K562 (cell line): ENCODE data around the gene ZAP70. TPM values are rescaled to one million over a fixed set of nuclear protein-coding genes. Genes with fewer than 3 reads are reported as not detected.

ENCODE experiments used
- ATAC-seq: fragments of 200-7000 bp; cut with Tn5 transposase; 3 replicates; pipeline ENCODE4 v1.9.1; 2020; ENCODE audit warnings: moderate library complexity
- BruUV-seq: library from RNA; stranded (reverse); fragments of 400-500 nt; replicated peaks from 2 replicates; lab custom pipeline; 2021; lab: Mats Ljungman, UMichigan
- CTCF ChIA-PET: fragments of 300-600 bp; formaldehyde crosslinking; extraction: SDS; loops from one replicate; lab custom pipeline; 2021; ENCODE audit warnings: low intra/inter-chr PET ratio; lab: Yijun Ruan, JAX
- POLR2A ChIA-PET: fragments of 300-600, 350-650 bp; sonication (Branson Sonifier 250); formaldehyde crosslinking; extraction: SDS; loops from one replicate; lab custom pipeline; 2021; ENCODE audit warnings: antibody characterized with exemption, inconsistent platforms; lab: Yijun Ruan, JAX
- DNase-seq, 4 experiments: peaks; one replicate each; pipeline versions ENCODE4 v3.0.0 to v3.0.0-alpha.2; 2011 to 2018; ENCODE audit warnings: low spot score in 3 of 4, mixed read lengths in 3 of 4; ENCODE audit errors: extremely low read depth in 1 of 4
- FAIRE-seq: peaks from 2 replicates; lab custom pipeline; 2011; peaks lifted over from hg19 to GRCh38; lab: Jason Lieb, UNC
- H2AFZ ChIP-seq: 2 replicates; pipeline ENCODE4 v1.6.0; 2011; ENCODE audit warnings: low read depth, low read length, control low read depth, inconsistent platforms
- H3K27ac ChIP-seq: fragments of 200-600 bp; 3 replicates; pipeline ENCODE4 v1.8.0; 2011; ENCODE audit warnings: low read depth, mild to moderate bottlenecking, control low read depth, inconsistent platforms, low read length, moderate library complexity, mixed read lengths; ENCODE audit errors: extremely low read depth
- H3K27me3 ChIP-seq, 2 experiments: fragments of 300-600 bp in 1 of 2; 2 replicates in 1 of 2; 3 replicates in 1 of 2; pipeline versions ENCODE4 v1.6.0 to v1.8.0; 2011; ENCODE audit warnings: inconsistent platforms in 2 of 2, low read length in 2 of 2, mild to moderate bottlenecking in 1 of 2, mixed read lengths in 1 of 2, moderate library complexity in 1 of 2; ENCODE audit not compliant: control insufficient read depth in 2 of 2, insufficient read depth in 2 of 2
- H3K36me3 ChIP-seq: fragments of 300-600 bp; 3 replicates; pipeline ENCODE4 v1.8.0; 2011; ENCODE audit warnings: mild to moderate bottlenecking, low read length, inconsistent platforms; ENCODE audit not compliant: control insufficient read depth, insufficient read depth
- H3K4me1 ChIP-seq, 2 experiments: fragments of 200-600 bp in 1 of 2; replicated peaks in 1 of 2; 2 replicates in 1 of 2; 3 replicates in 1 of 2; pipeline versions ENCODE4 v1.5.1 to v1.8.0; 2011; ENCODE audit warnings: inconsistent platforms in 2 of 2, low read length in 2 of 2, mild to moderate bottlenecking in 1 of 2, mixed read lengths in 1 of 2, moderate library complexity in 1 of 2; ENCODE audit not compliant: control insufficient read depth in 2 of 2, insufficient read depth in 2 of 2
- H3K4me2 ChIP-seq: 2 replicates; pipeline ENCODE4 v1.6.1; 2011; ENCODE audit warnings: low read length, control low read depth, inconsistent platforms, mixed read lengths; ENCODE audit not compliant: insufficient read depth
- H3K4me3 ChIP-seq: fragments of 200-600 bp; sonication (generic), shearing (Covaris generic); 2 replicates; pipeline ENCODE4 v1.5.1; 2016; ENCODE audit warnings: control low read depth, inconsistent platforms
- H3K79me2 ChIP-seq: fragments of 200-600 bp; 3 replicates; pipeline ENCODE4 v1.8.0; 2011; ENCODE audit warnings: low read length, inconsistent platforms; ENCODE audit not compliant: control insufficient read depth, insufficient read depth
- H3K9ac ChIP-seq, 2 experiments: 2 replicates each; pipeline versions ENCODE4 v1.6.0 to v1.6.1; 2011; ENCODE audit warnings: low read depth in 2 of 2, low read length in 2 of 2, control low read depth in 1 of 2, inconsistent platforms in 1 of 2, mild to moderate bottlenecking in 1 of 2, mixed read lengths in 1 of 2; ENCODE audit not compliant: insufficient read depth in 1 of 2
- H3K9me1 ChIP-seq: one replicate; pipeline ENCODE4 v1.6.0; 2011; ENCODE audit warnings: inconsistent platforms, mild to moderate bottlenecking, low read length, moderate library complexity; ENCODE audit not compliant: control insufficient read depth, insufficient read depth
- H3K9me3 ChIP-seq: replicated peaks from 2 replicates; pipeline ENCODE4 v1.5.1; 2011; ENCODE audit warnings: low read depth, low read length, inconsistent platforms; ENCODE audit not compliant: control insufficient read depth, insufficient read depth
- H4K20me1 ChIP-seq: replicated peaks from 2 replicates; pipeline ENCODE4 v1.6.1; 2011; ENCODE audit warnings: low read length, inconsistent platforms, mixed read lengths; ENCODE audit not compliant: control insufficient read depth, insufficient read depth
- BDP1 ChIP-seq: IDR thresholded peaks from 3 replicates; pipeline ENCODE4 v1.6.1; 2011; ENCODE audit not compliant: insufficient read length, insufficient read depth
- FOXJ3 ChIP-seq: sonication (generic); formaldehyde crosslinking; IDR thresholded peaks from 2 replicates; pipeline ENCODE4 v1.4.0; 2020; ENCODE audit warnings: mild to moderate bottlenecking, missing genetic modification reagents
- JUND ChIP-seq, 2 experiments: IDR thresholded peaks; 2 replicates in 1 of 2; 3 replicates in 1 of 2; pipeline ENCODE4 v1.6.1; 2011; ENCODE audit warnings: borderline replicate concordance in 2 of 2, low read depth in 2 of 2, low read length in 2 of 2, improper control_type of control experiment in 1 of 2, missing biosample characterization in 1 of 2, missing genetic modification characterization in 1 of 2, missing genetic modification reagents in 1 of 2
- MCM2 ChIP-seq: fragments of 450-650 bp; IDR thresholded peaks from 2 replicates; pipeline ENCODE4 v1.6.1; 2017; ENCODE audit warnings: low read depth, mild to moderate bottlenecking
- RFX7 ChIP-seq: fragments of 250-450 bp; sonication (Bioruptor Pico); IDR thresholded peaks from 2 replicates; pipeline ENCODE4 v1.5.1; 2021; ENCODE audit warnings: mild to moderate bottlenecking
- RNF2 ChIP-seq: sonication (generic); IDR thresholded peaks from 2 replicates; pipeline ENCODE4 v1.6.1; 2016
- TBP ChIP-seq: optimal IDR thresholded peaks from 2 replicates; pipeline ENCODE3; 2011; ENCODE audit warnings: low read depth, low read length, improper control_type of control experiment
- ZNF766 ChIP-seq: fragments of 200-800 bp; sonication (Bioruptor generic); conservative IDR thresholded peaks from 2 replicates; pipeline ENCODE4 v1.6.1; 2016; ENCODE audit warnings: missing genetic modification characterization, missing compliant biosample characterization
- WGBS: fragments of 100-300 bp; shearing (Covaris generic); methylation state at CpG from one replicate; pipeline ENCODE4 v1.1.6; 2016; ENCODE audit warnings: low coverage, mixed read lengths; ENCODE audit not compliant: insufficient coverage; ENCODE audit errors: missing lambda C conversion rate; 5-methylcytosine and 5-hydroxymethylcytosine counted together
- in situ Hi-C: fragments of 300-500 bp; cut with MboI; formaldehyde crosslinking; loops from 4 replicates; pipeline ENCODE4 v1.15.0; 2018; ENCODE audit warnings: inconsistent platforms, mixed read lengths
- intact Hi-C: fragments of 100-400 bp; cut with micrococcal nuclease; formaldehyde crosslinking; loops from 2 replicates; pipeline ENCODE4 v1.14.2; 2022
- polyA plus RNA-seq, 8 experiments: library from polyadenylated mRNA; depleted of rRNA in 4 of 8; stranded (reverse) in 5 of 8; unstranded in 3 of 8; fragments of >200 nt; fragmentation: Nextera tagmentation in 2 of 8; fragmentation: Illumina TruSeq in 1 of 8; extraction: Ambion mirVana in 2 of 8; extraction: Trizol in 1 of 8; gene quantifications; 2 replicates each; pipeline versions ENCODE4 v1.2.1 to v1.2.3, GENCODE V29; 2011 to 2014; ENCODE audit warnings: inconsistent platforms in 1 of 8, missing spikeins in 1 of 8
- total RNA-seq, 7 experiments: library from RNA; depleted of rRNA in 6 of 7; stranded (reverse); fragments of >200 nt in 6 of 7; fragmentation: Illumina TruSeq in 2 of 7; extraction: Trizol in 2 of 7; gene quantifications; 2 replicates each; pipeline versions ENCODE4 v1.2.1 to v1.2.3, GENCODE V29; 2011 to 2021; ENCODE audit warnings: low replicate concordance in 1 of 7

ZAP70 gene
- total and polyA plus RNA-seq, 9 of the 15 experiments (the other 6 are each of a cell fraction or from before 2014, with no cell fraction given) = 0.06 to 0.80 (median 0.21) TPM; not detected in 1

DNA sequence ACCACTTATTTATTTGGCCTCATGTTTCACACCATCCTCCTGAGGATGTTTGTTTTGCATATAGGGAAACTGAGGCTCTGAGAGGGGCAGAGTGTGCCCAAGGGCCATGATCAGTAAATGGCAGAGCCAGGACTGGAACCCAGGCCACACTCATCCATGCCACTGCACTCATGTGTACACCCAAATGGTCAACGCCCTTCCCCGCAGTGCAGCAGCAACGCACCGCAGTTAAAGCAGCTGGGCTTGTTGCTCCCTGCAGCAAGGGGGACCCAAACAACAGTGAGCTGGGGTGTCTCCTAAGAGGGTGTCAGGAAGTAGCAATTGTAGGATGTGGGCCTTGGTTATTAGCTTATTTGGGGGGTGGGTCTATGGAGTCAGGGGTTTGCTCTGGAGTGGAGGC lies 36.6 kb downstream of the ZAP70 start:
- 88% methylated on average over 4 of the region's 4 CpGs for WGBS
- Histone ChIP-seq H2AFZ (no peak overlapping the region), H3K27ac (no peak overlapping the region), H3K36me3 (0 out of 3 replicates have a peak, but pooled peaks cover 5% of the 10 kb centered on the region), H3K79me2 (no peaks in the 10 kb centered on the region), H3K9ac (no peak overlapping the region), H3K9me3 (no peaks in the 10 kb centered on the region), H3K4me3 (no peak overlapping the region), H3K4me1 (peaks cover 3 to 9% of the 10 kb centered on the region in 2 experiments; a peak in 4 of 5 replicates), H3K4me2 (no peak overlapping the region), H4K20me1 (no peaks in the 10 kb centered on the region), H3K9me1 (no peaks in the 10 kb centered on the region), H3K27me3 (no peaks in the 10 kb centered on the region)
- intact Hi-C loops (no loop called here), in situ Hi-C loops (no loop called here)
- FAIRE-seq (no peak), DNase-seq (no peak), ATAC-seq (no peak)
- TF ChIP-seq TBP (no peak), RNF2 (no peak), JUND (IDR thresholded peaks at IDR 0.05; ENCODE audit: borderline replicate concordance, low read depth, low read length) (no peak), JUND (tag; IDR thresholded peaks at IDR 0.05; ENCODE audit: borderline replicate concordance, low read depth, low read length) (no peak), RFX7 (CRISPR knock-in tag) (no peak), BDP1 (no peak), MCM2 (no peak)
- ChIA-PET POLR2A (interaction anchor here (0.9 kb wide), 1 partner anchor 9 kb away, joined by 3 read pairs; no protein-coding TSS in a partner anchor), CTCF (interaction anchor here (3.1 kb wide), 1 partner anchor 50 kb away, joined by 17 read pairs; no protein-coding TSS in a partner anchor)
- BruUV-seq = no TSS peak

DNA sequence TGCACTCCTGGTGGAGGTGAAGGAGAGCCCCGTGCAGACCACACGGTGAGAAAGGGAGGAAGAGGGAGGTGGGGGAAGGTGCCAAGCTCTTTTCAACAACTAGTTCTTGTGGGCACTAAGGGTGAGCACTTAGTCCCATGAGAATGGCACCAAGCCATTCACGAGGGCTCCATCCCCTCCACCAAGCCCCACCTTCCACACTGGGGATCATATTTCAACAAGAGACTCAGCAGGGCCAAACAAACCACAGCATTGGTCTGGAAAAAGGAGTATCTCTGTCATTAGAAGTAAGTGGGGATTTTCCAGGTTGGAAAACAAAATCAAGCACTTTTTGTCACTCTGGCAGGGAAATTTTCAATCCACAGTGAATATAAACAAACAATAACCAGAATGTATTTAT lies 38.4 kb downstream of the ZAP70 start:
- in situ Hi-C loops (no loop called here), intact Hi-C loops (no loop called here)
- H3K79me2 ChIP-seq = no peaks in the 10 kb centered on the region
- no peak for DNase-seq
- CTCF ChIA-PET = no interaction called here
- H3K4me2 ChIP-seq = no peak overlapping the region
- BruUV-seq = no TSS peak
- no peak overlapping the region for H2AFZ ChIP-seq
- H3K9me3 ChIP-seq = no peaks in the 10 kb centered on the region
- WGBS = 14% methylated on average over 3 of the region's 3 CpGs
- H3K9ac ChIP-seq = no peak overlapping the region
- no peak for FAIRE-seq
- POLR2A ChIA-PET = interaction anchor here (0.9 kb wide), 1 partner anchor 23 kb away, joined by 3 read pairs; no protein-coding TSS in a partner anchor
- no peaks in the 10 kb centered on the region for H3K9me1 ChIP-seq
- H4K20me1 ChIP-seq = no peaks in the 10 kb centered on the region
- TF ChIP-seq ZNF766 (CRISPR knock-in tag) (0 out of 2 replicates have a peak, but pooled peaks have one; percentile 4), FOXJ3 (no peak)
- H3K4me3 ChIP-seq = no peak overlapping the region
- H3K4me1 ChIP-seq = peaks cover 3 to 9% of the 10 kb centered on the region in 2 experiments; a peak in 4 of 5 replicates
- ATAC-seq = 0 out of 3 replicates have a peak, but pooled peaks have one; percentile 18
- no peak overlapping the region for H3K27ac ChIP-seq
- peaks cover 16% of the 10 kb centered on the region; the same call in 2 of the 3 replicates for H3K36me3 ChIP-seq
- no peaks in the 10 kb centered on the region for H3K27me3 ChIP-seq
